K562 (cell line): ENCODE results near the gene ABHD8. TPM values are rescaled to one million over a fixed set of nuclear protein-coding genes. Genes with fewer than 3 reads are reported as not detected.

Source experiments
- DDX20 ChIP-seq: fragments of 450-650 bp; IDR thresholded peaks from 2 replicates; pipeline ENCODE4 v1.6.1; 2016; ENCODE audit warnings: missing genetic modification characterization, low read depth, mild to moderate bottlenecking, missing compliant biosample characterization, moderate library complexity
- FUS ChIP-seq: fragments of 200-400 bp; formaldehyde crosslinking; optimal IDR thresholded peaks from 2 replicates; pipeline ENCODE3; 2017; ENCODE audit warnings: low read depth, low read length
- GTF2A2 ChIP-seq: IDR thresholded peaks from 2 replicates; pipeline ENCODE4 v1.6.1; 2016; ENCODE audit warnings: mild to moderate bottlenecking, missing genetic modification characterization, missing compliant biosample characterization
- HNRNPLL ChIP-seq: fragments of 200-400 bp; formaldehyde crosslinking; IDR thresholded peaks from 2 replicates; pipeline ENCODE4 v1.6.1; 2017; ENCODE audit warnings: low read length, low read depth, mild to moderate bottlenecking; ENCODE audit not compliant: poor library complexity, severe bottlenecking
- POU5F1 ChIP-seq: fragments of 150-350 bp; IDR thresholded peaks from 2 replicates; pipeline ENCODE4 v1.6.1; 2014; ENCODE audit warnings: borderline replicate concordance, low read length, low read depth, mild to moderate bottlenecking; ENCODE audit not compliant: partially characterized antibody
- RNF2 ChIP-seq: sonication (generic); IDR thresholded peaks from 2 replicates; pipeline ENCODE4 v1.6.1; 2016
- SIN3B ChIP-seq: fragments of 450-650 bp; IDR thresholded peaks from 2 replicates; pipeline ENCODE4 v1.6.1; 2017; ENCODE audit warnings: low read depth, mild to moderate bottlenecking, moderate library complexity
- SMARCE1 ChIP-seq: fragments of 450-650 bp; IDR thresholded peaks from 2 replicates; pipeline ENCODE4 v1.7.1; 2016; ENCODE audit warnings: mild to moderate bottlenecking
- TBP ChIP-seq: optimal IDR thresholded peaks from 2 replicates; pipeline ENCODE3; 2011; ENCODE audit warnings: low read depth, low read length, improper control_type of control experiment
- TEAD2 ChIP-seq: fragments of 450-650 bp; IDR thresholded peaks from 2 replicates; pipeline ENCODE4 v1.6.1; 2016; ENCODE audit warnings: missing genetic modification characterization, control low read depth, missing compliant biosample characterization
- ZFP30 ChIP-seq: fragments of 250-450 bp; sonication (Bioruptor Pico); IDR thresholded peaks from 2 replicates; pipeline ENCODE4 v1.8.0; 2022; ENCODE audit warnings: moderate library complexity, mild to moderate bottlenecking, inconsistent platforms, borderline replicate concordance
- ZNF24 ChIP-seq: fragments of 450-650 bp; IDR thresholded peaks from 2 replicates; pipeline ENCODE4 v1.6.1; 2016
- polyA plus RNA-seq, 8 experiments: library from polyadenylated mRNA; depleted of rRNA in 4 of 8; stranded (reverse) in 5 of 8; unstranded in 3 of 8; fragments of >200 nt; fragmentation: Nextera tagmentation in 2 of 8; fragmentation: Illumina TruSeq in 1 of 8; extraction: Ambion mirVana in 2 of 8; extraction: Trizol in 1 of 8; gene quantifications; 2 replicates each; pipeline versions ENCODE4 v1.2.1 to v1.2.3, GENCODE V29; 2011 to 2014; ENCODE audit warnings: inconsistent platforms in 1 of 8, missing spikeins in 1 of 8
- total RNA-seq, 7 experiments: library from RNA; depleted of rRNA in 6 of 7; stranded (reverse); fragments of >200 nt in 6 of 7; fragmentation: Illumina TruSeq in 2 of 7; extraction: Trizol in 2 of 7; gene quantifications; 2 replicates each; pipeline versions ENCODE4 v1.2.1 to v1.2.3, GENCODE V29; 2011 to 2021; ENCODE audit warnings: low replicate concordance in 1 of 7
- TF ChIP-seq, protein P1 (sequence below): fragments of 250-450 bp; sonication (Bioruptor Pico); IDR thresholded peaks from 2 replicates; pipeline ENCODE4 v1.4.0; 2020
- TF ChIP-seq, protein P2 (sequence below): sonication (generic); formaldehyde crosslinking; IDR thresholded peaks from 2 replicates; pipeline ENCODE4 v1.8.1; 2022; ENCODE audit warnings: missing genetic modification reagents
- TF ChIP-seq, protein P3 (sequence below): sonication (generic); formaldehyde crosslinking; IDR thresholded peaks from 2 replicates; pipeline ENCODE4 v1.8.1; 2023; ENCODE audit warnings: missing genetic modification reagents, mild to moderate bottlenecking, borderline replicate concordance

The ABHD8 gene
- total and polyA plus RNA-seq, 9 of the 15 experiments (the other 6 are each of a cell fraction or from before 2014, with no cell fraction given): 0.04 to 6.6 (median 2.0) TPM; not detected in 1

DNA sequence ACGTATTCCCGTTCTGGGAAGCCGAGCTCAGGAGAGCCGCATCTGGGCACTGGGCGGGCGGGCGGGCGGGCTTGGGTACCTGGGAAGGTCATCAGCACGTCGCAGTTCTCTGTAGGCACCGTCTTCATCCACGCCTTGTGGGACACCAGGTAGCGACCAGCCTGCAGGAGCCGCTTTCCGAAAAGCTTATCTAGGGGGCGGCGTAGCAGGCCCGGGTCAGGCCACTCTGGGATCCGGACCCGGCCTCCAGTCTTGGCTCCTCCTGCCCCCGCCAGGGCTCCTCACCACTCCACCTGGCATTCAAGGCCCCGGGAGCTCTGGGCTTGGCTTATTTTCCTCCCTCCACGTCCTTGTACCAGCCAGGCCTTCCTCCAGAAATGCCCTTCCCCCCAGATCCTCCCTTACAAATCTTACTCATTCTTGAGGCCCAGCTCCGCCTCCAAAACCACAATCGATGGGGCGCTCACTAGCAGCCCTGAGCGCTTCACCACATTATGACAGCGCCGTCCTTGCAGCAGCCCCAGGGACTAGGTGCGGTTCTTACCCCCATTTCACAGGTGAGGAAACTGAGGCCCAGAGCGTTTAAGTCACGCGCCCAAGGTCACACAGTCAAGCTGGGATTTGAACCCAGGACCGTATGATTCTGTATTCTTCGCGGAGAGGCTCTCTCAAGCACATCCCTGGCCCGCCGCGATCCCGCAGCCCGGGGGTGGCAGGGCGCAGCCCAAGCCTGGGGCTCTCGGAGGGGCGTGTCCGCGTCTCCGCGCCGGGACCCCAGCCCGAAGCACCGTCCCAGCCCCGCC lies 30.6 kb upstream of the ABHD8 start (continued):
- no peak for TF ChIP-seq HNRNPLL
- TF ChIP-seq, protein P1, sequence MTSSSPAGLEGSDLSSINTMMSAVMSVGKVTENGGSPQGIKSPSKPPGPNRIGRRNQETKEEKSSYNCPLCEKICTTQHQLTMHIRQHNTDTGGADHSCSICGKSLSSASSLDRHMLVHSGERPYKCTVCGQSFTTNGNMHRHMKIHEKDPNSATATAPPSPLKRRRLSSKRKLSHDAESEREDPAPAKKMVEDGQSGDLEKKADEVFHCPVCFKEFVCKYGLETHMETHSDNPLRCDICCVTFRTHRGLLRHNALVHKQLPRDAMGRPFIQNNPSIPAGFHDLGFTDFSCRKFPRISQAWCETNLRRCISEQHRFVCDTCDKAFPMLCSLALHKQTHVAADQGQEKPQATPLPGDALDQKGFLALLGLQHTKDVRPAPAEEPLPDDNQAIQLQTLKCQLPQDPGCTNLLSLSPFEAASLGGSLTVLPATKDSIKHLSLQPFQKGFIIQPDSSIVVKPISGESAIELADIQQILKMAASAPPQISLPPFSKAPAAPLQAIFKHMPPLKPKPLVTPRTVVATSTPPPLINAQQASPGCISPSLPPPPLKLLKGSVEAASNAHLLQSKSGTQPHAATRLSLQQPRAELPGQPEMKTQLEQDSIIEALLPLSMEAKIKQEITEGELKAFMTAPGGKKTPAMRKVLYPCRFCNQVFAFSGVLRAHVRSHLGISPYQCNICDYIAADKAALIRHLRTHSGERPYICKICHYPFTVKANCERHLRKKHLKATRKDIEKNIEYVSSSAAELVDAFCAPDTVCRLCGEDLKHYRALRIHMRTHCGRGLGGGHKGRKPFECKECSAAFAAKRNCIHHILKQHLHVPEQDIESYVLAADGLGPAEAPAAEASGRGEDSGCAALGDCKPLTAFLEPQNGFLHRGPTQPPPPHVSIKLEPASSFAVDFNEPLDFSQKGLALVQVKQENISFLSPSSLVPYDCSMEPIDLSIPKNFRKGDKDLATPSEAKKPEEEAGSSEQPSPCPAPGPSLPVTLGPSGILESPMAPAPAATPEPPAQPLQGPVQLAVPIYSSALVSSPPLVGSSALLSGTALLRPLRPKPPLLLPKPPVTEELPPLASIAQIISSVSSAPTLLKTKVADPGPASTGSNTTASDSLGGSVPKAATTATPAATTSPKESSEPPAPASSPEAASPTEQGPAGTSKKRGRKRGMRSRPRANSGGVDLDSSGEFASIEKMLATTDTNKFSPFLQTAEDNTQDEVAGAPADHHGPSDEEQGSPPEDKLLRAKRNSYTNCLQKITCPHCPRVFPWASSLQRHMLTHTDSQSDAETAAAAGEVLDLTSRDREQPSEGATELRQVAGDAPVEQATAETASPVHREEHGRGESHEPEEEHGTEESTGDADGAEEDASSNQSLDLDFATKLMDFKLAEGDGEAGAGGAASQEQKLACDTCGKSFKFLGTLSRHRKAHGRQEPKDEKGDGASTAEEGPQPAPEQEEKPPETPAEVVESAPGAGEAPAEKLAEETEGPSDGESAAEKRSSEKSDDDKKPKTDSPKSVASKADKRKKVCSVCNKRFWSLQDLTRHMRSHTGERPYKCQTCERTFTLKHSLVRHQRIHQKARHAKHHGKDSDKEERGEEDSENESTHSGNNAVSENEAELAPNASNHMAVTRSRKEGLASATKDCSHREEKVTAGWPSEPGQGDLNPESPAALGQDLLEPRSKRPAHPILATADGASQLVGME: no peak
- TF ChIP-seq POU5F1: no peak
- TF ChIP-seq SIN3B: no peak
- no peak for TF ChIP-seq ZFP30 (CRISPR knock-in tag)
- TF ChIP-seq, protein P2, sequence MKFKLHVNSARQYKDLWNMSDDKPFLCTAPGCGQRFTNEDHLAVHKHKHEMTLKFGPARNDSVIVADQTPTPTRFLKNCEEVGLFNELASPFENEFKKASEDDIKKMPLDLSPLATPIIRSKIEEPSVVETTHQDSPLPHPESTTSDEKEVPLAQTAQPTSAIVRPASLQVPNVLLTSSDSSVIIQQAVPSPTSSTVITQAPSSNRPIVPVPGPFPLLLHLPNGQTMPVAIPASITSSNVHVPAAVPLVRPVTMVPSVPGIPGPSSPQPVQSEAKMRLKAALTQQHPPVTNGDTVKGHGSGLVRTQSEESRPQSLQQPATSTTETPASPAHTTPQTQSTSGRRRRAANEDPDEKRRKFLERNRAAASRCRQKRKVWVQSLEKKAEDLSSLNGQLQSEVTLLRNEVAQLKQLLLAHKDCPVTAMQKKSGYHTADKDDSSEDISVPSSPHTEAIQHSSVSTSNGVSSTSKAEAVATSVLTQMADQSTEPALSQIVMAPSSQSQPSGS (CRISPR knock-in tag): no peak
- peak; percentile 77 for TF ChIP-seq SMARCE1
- no peak for TF ChIP-seq DDX20
- peak; percentile 50 for TF ChIP-seq TBP
- peak; percentile 89 for TF ChIP-seq RNF2
- no peak for TF ChIP-seq GTF2A2 (tag)
- TF ChIP-seq, protein P3, sequence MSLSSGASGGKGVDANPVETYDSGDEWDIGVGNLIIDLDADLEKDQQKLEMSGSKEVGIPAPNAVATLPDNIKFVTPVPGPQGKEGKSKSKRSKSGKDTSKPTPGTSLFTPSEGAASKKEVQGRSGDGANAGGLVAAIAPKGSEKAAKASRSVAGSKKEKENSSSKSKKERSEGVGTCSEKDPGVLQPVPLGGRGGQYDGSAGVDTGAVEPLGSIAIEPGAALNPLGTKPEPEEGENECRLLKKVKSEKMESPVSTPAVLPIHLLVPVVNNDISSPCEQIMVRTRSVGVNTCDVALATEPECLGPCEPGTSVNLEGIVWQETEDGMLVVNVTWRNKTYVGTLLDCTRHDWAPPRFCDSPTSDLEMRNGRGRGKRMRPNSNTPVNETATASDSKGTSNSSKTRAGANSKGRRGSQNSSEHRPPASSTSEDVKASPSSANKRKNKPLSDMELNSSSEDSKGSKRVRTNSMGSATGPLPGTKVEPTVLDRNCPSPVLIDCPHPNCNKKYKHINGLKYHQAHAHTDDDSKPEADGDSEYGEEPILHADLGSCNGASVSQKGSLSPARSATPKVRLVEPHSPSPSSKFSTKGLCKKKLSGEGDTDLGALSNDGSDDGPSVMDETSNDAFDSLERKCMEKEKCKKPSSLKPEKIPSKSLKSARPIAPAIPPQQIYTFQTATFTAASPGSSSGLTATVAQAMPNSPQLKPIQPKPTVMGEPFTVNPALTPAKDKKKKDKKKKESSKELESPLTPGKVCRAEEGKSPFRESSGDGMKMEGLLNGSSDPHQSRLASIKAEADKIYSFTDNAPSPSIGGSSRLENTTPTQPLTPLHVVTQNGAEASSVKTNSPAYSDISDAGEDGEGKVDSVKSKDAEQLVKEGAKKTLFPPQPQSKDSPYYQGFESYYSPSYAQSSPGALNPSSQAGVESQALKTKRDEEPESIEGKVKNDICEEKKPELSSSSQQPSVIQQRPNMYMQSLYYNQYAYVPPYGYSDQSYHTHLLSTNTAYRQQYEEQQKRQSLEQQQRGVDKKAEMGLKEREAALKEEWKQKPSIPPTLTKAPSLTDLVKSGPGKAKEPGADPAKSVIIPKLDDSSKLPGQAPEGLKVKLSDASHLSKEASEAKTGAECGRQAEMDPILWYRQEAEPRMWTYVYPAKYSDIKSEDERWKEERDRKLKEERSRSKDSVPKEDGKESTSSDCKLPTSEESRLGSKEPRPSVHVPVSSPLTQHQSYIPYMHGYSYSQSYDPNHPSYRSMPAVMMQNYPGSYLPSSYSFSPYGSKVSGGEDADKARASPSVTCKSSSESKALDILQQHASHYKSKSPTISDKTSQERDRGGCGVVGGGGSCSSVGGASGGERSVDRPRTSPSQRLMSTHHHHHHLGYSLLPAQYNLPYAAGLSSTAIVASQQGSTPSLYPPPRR: peak; percentile 88; the same call in 1 of the 2 replicates
- no peak for TF ChIP-seq FUS
- TF ChIP-seq ZNF24: 0 out of 2 replicates have a peak, but pooled peaks have one; percentile 24
- no peak for TF ChIP-seq TEAD2 (tag)
